Measurements from ENCODE around the gene CCDC40.
A peak's percentile ranks its signal among the peaks of the same experiment; 100 is the strongest.
"Not testable (repeated sequence)": the region's sequence is repeated elsewhere in the genome, so short reads cannot be mapped to it uniquely, and the experiment has no call there.

CCDC40 gene

DNA sequence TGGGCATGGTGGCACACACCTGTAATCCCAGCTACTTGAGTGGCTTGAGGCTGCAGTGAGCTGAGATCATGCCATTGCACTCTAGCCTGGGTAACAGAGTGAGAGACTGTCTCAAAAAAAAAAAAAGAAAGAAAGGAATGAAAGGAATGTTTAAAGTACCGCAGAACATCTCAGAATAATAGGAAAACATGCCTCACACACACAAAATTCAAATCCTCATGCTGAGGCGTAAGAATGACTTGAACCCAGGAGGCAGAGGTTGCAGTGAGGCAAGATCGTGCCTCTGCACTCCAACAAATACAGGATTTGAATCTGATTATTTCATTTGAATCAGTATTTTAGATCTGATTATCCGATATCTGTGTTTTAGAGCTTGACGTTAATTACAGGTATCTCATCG lies 43.6 kb downstream of the CCDC40 start:
- DNase-seq: no peak

GRCh38 chr17:80081596-80081995 lies 45.2 kb downstream of the CCDC40 start:
- DNase-seq: no peak
- Mint-ChIP-seq H3K27ac (no peak overlapping the region), H3K27me3 (peaks cover 0 to 40% of the 10 kb centered on the region in 2 donors), H3K4me3 (no peak overlapping the region), H3K9me3 (no peaks in the 10 kb centered on the region), H3K4me1 (ENCODE audit: low read depth in 2 of 2) (peaks cover 4 to 5% of the 10 kb centered on the region in 2 donors), H3K36me3 (ENCODE audit: insufficient read depth) (no peaks in the 10 kb centered on the region)
- ATAC-seq (replicated peaks): no peak

More for the DNA sequence above, 43.6 kb downstream of the CCDC40 start:
- no peaks in the 10 kb centered on the region for H3K9me3 Mint-ChIP-seq
- ATAC-seq (replicated peaks): no peak
- peaks cover 4 to 5% of the 10 kb centered on the region in 2 donors for H3K4me1 Mint-ChIP-seq (ENCODE audit: low read depth in 2 of 2)
- peaks cover 6 to 38% of the 10 kb centered on the region in 2 donors for H3K27me3 Mint-ChIP-seq
- H3K27ac Mint-ChIP-seq: no peak overlapping the region
- no peak overlapping the region for H3K4me3 Mint-ChIP-seq
- H3K36me3 Mint-ChIP-seq (ENCODE audit: insufficient read depth): no peaks in the 10 kb centered on the region

GRCh38 chr17:80082403-80083135 lies 46.1 kb downstream of the CCDC40 start:
- peaks cover 0 to 48% of the 10 kb centered on the region in 2 donors for H3K27me3 Mint-ChIP-seq
- H3K9me3 Mint-ChIP-seq: no peaks in the 10 kb centered on the region

DNA sequence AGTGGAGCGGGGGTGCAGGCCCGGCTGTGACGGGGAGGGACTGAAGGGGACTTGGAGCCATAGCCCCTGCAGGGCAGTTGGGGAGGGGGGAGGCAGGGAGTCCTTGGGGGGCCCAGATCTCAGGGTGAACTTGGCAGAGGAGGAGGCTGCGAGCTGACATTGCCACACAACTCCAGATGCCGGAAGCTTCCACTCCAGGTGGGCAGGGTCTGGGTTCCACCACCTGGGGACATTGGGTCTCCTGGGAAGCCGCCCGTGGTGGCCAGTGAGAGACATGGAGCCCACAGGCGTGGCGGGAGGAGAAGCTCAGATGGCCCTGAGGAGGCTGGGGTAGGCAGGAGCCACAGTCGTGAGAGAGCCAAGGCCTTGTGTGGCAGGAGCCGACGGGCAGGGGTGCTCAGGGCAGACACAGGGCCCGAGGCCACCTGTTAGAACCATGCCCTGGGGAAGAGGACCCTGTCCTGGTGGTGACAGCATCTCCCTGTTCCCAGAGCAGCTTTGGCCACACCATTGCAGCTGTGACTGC lies 46.8 kb downstream of the CCDC40 start:
- Mint-ChIP-seq H3K4me3 (no peak overlapping the region), H3K36me3 (ENCODE audit: insufficient read depth) (no peaks in the 10 kb centered on the region), H3K9me3 (no peaks in the 10 kb centered on the region), H3K4me1 (ENCODE audit: low read depth in 2 of 2) (peaks cover 4 to 5% of the 10 kb centered on the region in 2 donors), H3K27me3 (peaks cover 0 to 44% of the 10 kb centered on the region in 2 donors), H3K27ac (no peak overlapping the region)
- DNase-seq (no peak), ATAC-seq (replicated peaks) (no peak)

More at GRCh38 chr17:80082403-80083135, 46.1 kb downstream of the CCDC40 start:
- DNase-seq: peak; percentile 43 to 51 (median 44)
- ATAC-seq (replicated peaks): peak; percentile 53
- H3K27ac Mint-ChIP-seq: no peak overlapping the region
- H3K4me1 Mint-ChIP-seq (ENCODE audit: low read depth in 2 of 2): peaks cover 4 to 5% of the 10 kb centered on the region in 2 donors
- H3K4me3 Mint-ChIP-seq: no peak overlapping the region
- H3K36me3 Mint-ChIP-seq (ENCODE audit: insufficient read depth): no peaks in the 10 kb centered on the region

DNA sequence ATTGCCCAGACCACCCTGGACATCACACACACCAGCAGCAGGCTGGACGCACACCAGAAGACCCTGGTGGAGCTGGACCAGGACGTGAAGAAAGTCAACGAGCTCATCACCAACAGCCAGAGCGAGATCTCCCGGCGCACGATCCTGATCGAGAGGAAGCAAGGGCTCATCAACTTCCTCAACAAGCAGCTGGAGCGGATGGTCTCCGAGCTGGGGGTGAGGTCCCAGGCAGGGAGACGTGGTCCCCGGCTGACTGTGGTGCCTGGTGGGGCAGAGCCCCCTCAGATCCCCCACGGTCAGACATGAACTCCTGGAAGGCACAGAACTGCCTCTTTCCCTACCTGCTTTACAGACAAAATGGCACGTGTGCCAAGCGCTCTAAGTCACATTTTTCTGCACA lies 48.3 kb downstream of the CCDC40 start:
- no peak overlapping the region for H3K4me3 Mint-ChIP-seq
- DNase-seq (no peak), ATAC-seq (replicated peaks) (no peak)
- H3K36me3 Mint-ChIP-seq (ENCODE audit: insufficient read depth): no peaks in the 10 kb centered on the region
- H3K4me1 Mint-ChIP-seq (ENCODE audit: low read depth in 2 of 2): peaks cover 4 to 5% of the 10 kb centered on the region in 2 donors
- H3K27me3 Mint-ChIP-seq: peaks cover 0 to 47% of the 10 kb centered on the region in 2 donors
- H3K9me3 Mint-ChIP-seq: no peaks in the 10 kb centered on the region
- H3K27ac Mint-ChIP-seq: no peak overlapping the region

DNA sequence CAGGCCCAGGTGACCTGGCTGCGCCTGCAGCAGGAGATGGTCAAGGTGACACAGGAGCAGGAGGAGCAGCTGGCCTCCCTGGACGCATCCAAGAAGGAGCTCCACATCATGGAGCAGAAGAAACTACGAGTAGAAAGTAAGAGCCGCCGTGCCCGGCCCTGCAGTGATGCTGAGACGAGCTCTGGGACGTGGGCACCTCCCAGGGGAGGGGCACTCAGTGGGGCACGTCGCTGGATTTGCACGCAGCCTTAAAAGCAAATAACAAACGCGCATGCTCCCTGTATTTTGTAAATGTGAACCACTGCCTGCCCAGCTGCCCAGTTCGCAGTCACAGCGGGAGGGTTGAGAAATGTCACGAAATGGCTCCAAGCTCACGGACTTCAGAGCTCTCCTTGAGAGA lies 49.6 kb downstream of the CCDC40 start:
- H3K27ac Mint-ChIP-seq: no peak overlapping the region
- peaks cover 4 to 5% of the 10 kb centered on the region in 2 donors for H3K4me1 Mint-ChIP-seq (ENCODE audit: low read depth in 2 of 2)
- peaks cover 0 to 41% of the 10 kb centered on the region in 2 donors for H3K27me3 Mint-ChIP-seq
- H3K4me3 Mint-ChIP-seq: no peak overlapping the region
- DNase-seq (no peak), ATAC-seq (replicated peaks) (no peak)
- H3K9me3 Mint-ChIP-seq: no peaks in the 10 kb centered on the region
- H3K36me3 Mint-ChIP-seq (ENCODE audit: insufficient read depth): no peaks in the 10 kb centered on the region

DNA sequence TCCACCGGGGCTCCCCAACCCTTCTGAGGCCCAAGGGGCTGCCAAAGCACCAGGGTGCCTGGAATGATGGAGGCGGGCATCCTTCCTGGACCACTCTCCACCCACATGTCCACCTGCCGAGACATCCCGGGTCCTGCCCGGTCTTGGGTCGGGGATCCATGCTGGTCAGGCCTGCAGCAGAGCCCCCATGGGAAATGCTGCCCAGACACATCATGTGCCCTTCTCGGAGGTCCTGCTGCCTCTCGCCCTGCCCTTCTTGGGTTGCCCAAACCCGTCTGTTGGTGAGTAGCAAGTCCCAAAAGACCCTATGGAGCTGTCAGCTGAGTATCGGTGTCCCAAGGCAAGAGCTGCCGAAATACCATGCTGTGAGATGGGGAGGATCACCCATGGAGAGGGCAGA lies 50.2 kb downstream of the CCDC40 start:
- no peak overlapping the region for H3K27ac Mint-ChIP-seq
- H3K4me3 Mint-ChIP-seq: no peak overlapping the region

GRCh38 chr17:80087346-80088265 lies 51.2 kb downstream of the CCDC40 start:
- ATAC-seq (replicated peaks): no peak
- H3K4me3 Mint-ChIP-seq: no peak overlapping the region
- H3K27me3 Mint-ChIP-seq: peaks cover 0 to 38% of the 10 kb centered on the region in 2 donors
- H3K4me1 Mint-ChIP-seq (ENCODE audit: low read depth in 2 of 2): peaks cover 3% of the 10 kb centered on the region in 2 donors
- H3K9me3 Mint-ChIP-seq: no peaks in the 10 kb centered on the region
- no peaks in the 10 kb centered on the region for H3K36me3 Mint-ChIP-seq (ENCODE audit: insufficient read depth)
- H3K27ac Mint-ChIP-seq: no peak overlapping the region
- DNase-seq: no peak

More for the DNA sequence above, 50.2 kb downstream of the CCDC40 start:
- Mint-ChIP-seq H3K9me3 (no peaks in the 10 kb centered on the region), H3K4me1 (ENCODE audit: low read depth in 2 of 2) (peaks cover 4 to 5% of the 10 kb centered on the region in 2 donors), H3K36me3 (ENCODE audit: insufficient read depth) (no peaks in the 10 kb centered on the region), H3K27me3 (peaks cover 0 to 41% of the 10 kb centered on the region in 2 donors)
- DNase-seq (no peak), ATAC-seq (replicated peaks) (no peak)

DNA sequence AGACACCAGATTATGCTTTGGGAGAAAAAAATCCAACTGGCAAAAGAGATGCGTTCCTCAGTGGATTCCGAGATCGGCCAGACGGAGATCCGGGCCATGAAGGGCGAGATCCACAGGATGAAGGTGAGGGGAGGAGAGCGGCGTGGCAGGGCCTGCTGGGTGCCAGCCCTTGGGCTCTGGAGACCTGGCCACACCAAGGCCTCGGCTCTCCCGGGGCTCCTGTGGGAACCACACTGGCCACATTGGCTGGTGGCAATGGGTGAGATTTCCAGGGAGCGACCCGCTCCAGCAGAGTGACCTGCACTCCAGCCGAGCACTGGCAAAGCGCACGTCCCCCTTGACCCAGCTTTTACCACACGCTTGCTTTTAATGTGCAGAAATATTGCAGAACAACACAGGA lies 53.3 kb downstream of the CCDC40 start:
- Mint-ChIP-seq H3K36me3 (ENCODE audit: insufficient read depth) (no peaks in the 10 kb centered on the region), H3K4me3 (no peak overlapping the region), H3K27ac (no peak overlapping the region), H3K27me3 (peaks cover 0 to 33% of the 10 kb centered on the region in 2 donors), H3K9me3 (no peaks in the 10 kb centered on the region), H3K4me1 (ENCODE audit: low read depth in 2 of 2) (no peaks in the 10 kb centered on the region)
- no peak for ATAC-seq (replicated peaks)
- no peak for DNase-seq

GRCh38 chr17:80090164-80090563 lies 53.7 kb downstream of the CCDC40 start:
- not testable (repeated sequence) for ATAC-seq (replicated peaks); H3K27ac Mint-ChIP-seq; DNase-seq; H3K9me3 Mint-ChIP-seq; H3K4me1 Mint-ChIP-seq (ENCODE audit: low read depth in 2 of 2); H3K4me3 Mint-ChIP-seq; H3K36me3 Mint-ChIP-seq (ENCODE audit: insufficient read depth)
- peaks cover 0 to 37% of the 10 kb centered on the region in 2 donors for H3K27me3 Mint-ChIP-seq

- H3K4me1 Mint-ChIP-seq (ENCODE audit: low read depth in 2 of 2): no peaks in the 10 kb centered on the region
- H3K9me3 Mint-ChIP-seq: no peaks in the 10 kb centered on the region
- ATAC-seq (replicated peaks) (no peak), DNase-seq (no peak)
- no peaks in the 10 kb centered on the region for H3K36me3 Mint-ChIP-seq (ENCODE audit: insufficient read depth)
- peaks cover 0 to 33% of the 10 kb centered on the region in 2 donors for H3K27me3 Mint-ChIP-seq
- H3K27ac Mint-ChIP-seq: no peak overlapping the region
- no peak overlapping the region for H3K4me3 Mint-ChIP-seq
These were observed 54.9 kb downstream of the CCDC40 start for GRCh38 chr17:80091376-80091775.

DNA sequence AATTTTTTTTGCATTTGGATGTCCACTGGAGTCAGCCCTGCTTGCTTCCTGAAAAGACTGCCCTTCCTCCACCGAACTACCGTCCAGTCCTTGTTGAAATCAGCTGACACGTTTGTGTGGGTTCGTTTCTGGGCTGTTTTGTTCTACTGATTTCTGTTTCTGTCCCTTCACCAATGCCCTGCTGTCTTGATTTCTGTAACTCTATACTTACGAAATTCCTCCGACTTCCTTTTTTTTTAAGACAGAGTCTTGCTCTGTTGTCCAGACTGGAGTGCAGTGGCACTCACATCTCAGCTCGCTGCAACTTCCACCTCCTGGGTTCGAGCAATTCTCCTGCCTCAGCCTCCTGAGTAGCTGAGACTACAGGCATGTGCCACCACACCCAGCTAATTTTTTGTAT lies 56.5 kb downstream of the CCDC40 start:
- H3K4me3 Mint-ChIP-seq: no peak overlapping the region
- H3K36me3 Mint-ChIP-seq (ENCODE audit: insufficient read depth): no peaks in the 10 kb centered on the region
- ATAC-seq (replicated peaks): no peak
- H3K27me3 Mint-ChIP-seq: peaks cover 0 to 33% of the 10 kb centered on the region in 2 donors
- H3K9me3 Mint-ChIP-seq: no peaks in the 10 kb centered on the region
- DNase-seq: no peak
- H3K4me1 Mint-ChIP-seq (ENCODE audit: low read depth in 2 of 2): no peaks in the 10 kb centered on the region
- H3K27ac Mint-ChIP-seq: no peak overlapping the region

DNA sequence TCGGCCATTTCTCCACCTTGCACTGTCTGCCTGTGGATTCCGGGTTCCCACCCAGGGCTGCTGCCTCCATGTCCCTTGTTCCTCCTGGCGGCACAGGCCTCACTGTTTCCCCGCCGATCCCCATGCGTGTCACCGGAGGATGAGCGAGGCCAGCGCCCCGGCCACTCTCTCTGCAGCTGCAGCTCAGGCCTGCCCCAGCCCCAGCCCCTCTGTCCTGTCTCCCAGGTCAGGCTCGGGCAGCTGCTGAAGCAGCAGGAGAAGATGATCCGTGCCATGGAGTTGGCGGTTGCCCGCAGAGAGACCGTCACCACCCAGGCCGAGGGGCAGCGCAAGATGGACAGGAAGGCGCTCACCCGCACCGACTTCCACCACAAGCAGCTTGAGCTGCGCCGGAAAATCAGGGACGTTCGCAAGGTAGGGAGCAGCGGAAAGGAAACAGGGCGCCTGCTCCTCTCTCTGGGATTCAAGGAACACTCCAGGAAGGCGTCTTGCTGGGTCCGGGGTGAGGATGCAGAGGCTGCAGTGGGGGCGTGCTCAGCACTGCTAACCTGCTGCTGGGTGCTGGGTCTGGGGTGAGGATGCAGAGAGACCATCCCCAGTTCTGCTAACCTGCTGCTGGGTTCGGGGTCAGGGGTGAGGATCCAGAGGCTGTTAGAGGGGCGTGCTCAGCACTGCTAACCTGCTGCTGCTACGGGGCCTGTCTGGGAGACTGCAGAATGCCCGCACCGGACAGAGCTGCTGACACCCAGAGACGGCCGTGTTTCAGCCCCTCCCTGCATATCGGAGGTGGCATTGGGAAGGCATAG lies 58.8 kb downstream of the CCDC40 start:
- H3K9me3 Mint-ChIP-seq: no peaks in the 10 kb centered on the region
- H3K36me3 Mint-ChIP-seq (ENCODE audit: insufficient read depth): no peaks in the 10 kb centered on the region
- H3K27ac Mint-ChIP-seq: no peak overlapping the region
- no peak for DNase-seq
- peaks cover 1 to 2% of the 10 kb centered on the region in 2 donors for H3K4me1 Mint-ChIP-seq (ENCODE audit: low read depth in 2 of 2)
- ATAC-seq (replicated peaks): no peak
- peaks cover 0 to 29% of the 10 kb centered on the region in 2 donors for H3K27me3 Mint-ChIP-seq
- no peak overlapping the region for H3K4me3 Mint-ChIP-seq
